HepG2 (cell line): ENCODE data around the gene ACAT2. TPM values are rescaled to one million over a fixed set of nuclear protein-coding genes. Genes with fewer than 3 reads are reported as not detected.

Experiments used
- CREB1 ChIP-seq, 2 experiments: fragments of 450-650 bp in 1 of 2; IDR thresholded peaks; 2 replicates each; pipeline ENCODE4 v1.6.1; 2016 to 2017; ENCODE audit warnings: control low read depth in 1 of 2, mild to moderate bottlenecking in 1 of 2, missing compliant biosample characterization in 1 of 2, missing genetic modification characterization in 1 of 2
- ELF3 ChIP-seq: IDR thresholded peaks from 2 replicates; pipeline ENCODE4 v1.6.1; 2016; ENCODE audit warnings: missing genetic modification reagents, missing compliant biosample characterization
- FOXM1 ChIP-seq: sonication (generic); formaldehyde crosslinking; IDR thresholded peaks from 2 replicates; pipeline ENCODE4 v1.5.0; 2020; ENCODE audit warnings: missing genetic modification reagents
- HNRNPL ChIP-seq: fragments of 200-400 bp; formaldehyde crosslinking; IDR thresholded peaks from 2 replicates; pipeline ENCODE4 v1.6.1; 2017; ENCODE audit warnings: mild to moderate bottlenecking, low read depth, low read length
- KLF6 ChIP-seq: IDR thresholded peaks from 2 replicates; pipeline ENCODE4 v1.8.0; 2016; ENCODE audit warnings: missing biosample characterization, missing genetic modification reagents
- MTF2 ChIP-seq: sonication (generic); formaldehyde crosslinking; IDR thresholded peaks from 2 replicates; pipeline ENCODE4 v1.5.0; 2020; ENCODE audit warnings: missing genetic modification reagents, borderline replicate concordance
- NFE2L1 ChIP-seq: sonication (generic); formaldehyde crosslinking; IDR thresholded peaks from 2 replicates; pipeline ENCODE4 v1.4.0; 2020; ENCODE audit warnings: missing genetic modification reagents, mild to moderate bottlenecking, borderline replicate concordance
- SRSF4 ChIP-seq: fragments of 200-400 bp; formaldehyde crosslinking; IDR thresholded peaks from one replicate; pipeline ENCODE4 v1.6.1; 2018; ENCODE audit warnings: mild to moderate bottlenecking, low read depth, low read length, moderate library complexity; ENCODE audit not compliant: poor library complexity, severe bottlenecking
- ZNF629 ChIP-seq: sonication (generic); formaldehyde crosslinking; conservative IDR thresholded peaks from 2 replicates; pipeline ENCODE4 v1.5.0; 2020; ENCODE audit warnings: missing genetic modification reagents
- polyA plus RNA-seq, 8 experiments: library from polyadenylated mRNA; depleted of rRNA in 3 of 8; stranded (reverse) in 7 of 8; unstranded in 1 of 8; fragments of >200 nt; fragmentation: Illumina TruSeq in 4 of 8; extraction: Trizol in 4 of 8; gene quantifications; 2 replicates each; pipeline versions ENCODE4 v1.2.1 to v1.2.3, GENCODE V29; 2011 to 2016; ENCODE audit warnings: low read depth in 4 of 8, missing spikeins in 1 of 8, mixed read lengths in 1 of 8; ENCODE audit not compliant: insufficient read depth in 1 of 8
- total RNA-seq, 5 experiments: library from RNA; depleted of rRNA; stranded (reverse); fragments of >200 nt; fragmentation: Illumina TruSeq; extraction: Trizol; gene quantifications; 2 replicates each; pipeline ENCODE4 v1.2.3, GENCODE V29; 2016; ENCODE audit warnings: low read depth in 1 of 5
- TF ChIP-seq, protein P1 (sequence below): sonication (generic); formaldehyde crosslinking; IDR thresholded peaks from 2 replicates; pipeline ENCODE4 v1.4.0; 2020; ENCODE audit warnings: missing genetic modification reagents
- TF ChIP-seq, protein P2 (sequence below): IDR thresholded peaks from 2 replicates; pipeline ENCODE4 v1.6.1; 2016; ENCODE audit warnings: low read depth
- TF ChIP-seq, protein P3 (sequence below): sonication (generic); formaldehyde crosslinking; IDR thresholded peaks from 2 replicates; pipeline ENCODE4 v1.5.1; 2020; ENCODE audit warnings: mild to moderate bottlenecking, missing genetic modification reagents, moderate library complexity
- TF ChIP-seq, protein P4 (sequence below): sonication (generic); formaldehyde crosslinking; IDR thresholded peaks from 2 replicates; pipeline ENCODE4 v1.8.0; 2022; ENCODE audit warnings: mild to moderate bottlenecking, missing genetic modification reagents, borderline replicate concordance

Gene ACAT2
- total and polyA plus RNA-seq, 2 of the 13 experiments (the other 11 are each of a cell fraction or from before 2014, with no cell fraction given): 121 to 534 TPM

DNA sequence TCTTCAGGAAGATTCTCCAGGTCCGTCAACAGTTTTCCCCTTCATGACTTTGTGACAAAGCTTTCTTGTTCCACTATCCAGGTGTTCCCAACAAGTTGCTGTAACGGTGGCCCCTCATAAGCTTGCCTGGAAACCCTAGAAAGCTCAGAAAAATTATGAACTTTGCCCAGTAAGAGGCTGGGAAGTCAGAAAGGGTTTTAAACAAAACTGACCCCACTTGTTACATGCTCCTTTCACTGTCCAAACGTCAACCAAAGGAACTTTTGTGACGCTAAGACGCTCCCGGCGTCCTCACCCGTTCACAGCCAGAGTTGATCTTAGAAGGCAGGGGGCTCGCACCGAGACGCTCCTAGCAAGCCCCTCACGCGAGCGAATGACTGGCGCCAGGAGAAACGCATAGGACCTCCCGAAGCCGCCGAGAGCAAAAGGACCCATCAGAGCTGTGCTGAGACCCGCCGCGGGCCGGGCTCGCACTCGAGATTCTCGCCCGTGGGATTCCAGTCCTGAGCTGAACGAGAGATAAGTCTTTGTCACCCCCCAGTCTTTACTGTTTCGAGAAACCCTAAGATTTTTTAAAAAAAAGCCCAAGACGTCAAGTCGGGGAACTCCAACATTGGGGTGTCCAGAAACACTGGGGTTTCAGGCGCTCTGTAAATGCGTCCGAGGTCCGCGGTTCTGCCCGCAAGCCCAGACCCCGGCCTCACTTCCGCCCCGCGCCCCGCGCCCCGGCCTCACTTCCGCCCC lies 544 bp upstream of the ACAT2 start (continued):
- TF ChIP-seq, protein P1, sequence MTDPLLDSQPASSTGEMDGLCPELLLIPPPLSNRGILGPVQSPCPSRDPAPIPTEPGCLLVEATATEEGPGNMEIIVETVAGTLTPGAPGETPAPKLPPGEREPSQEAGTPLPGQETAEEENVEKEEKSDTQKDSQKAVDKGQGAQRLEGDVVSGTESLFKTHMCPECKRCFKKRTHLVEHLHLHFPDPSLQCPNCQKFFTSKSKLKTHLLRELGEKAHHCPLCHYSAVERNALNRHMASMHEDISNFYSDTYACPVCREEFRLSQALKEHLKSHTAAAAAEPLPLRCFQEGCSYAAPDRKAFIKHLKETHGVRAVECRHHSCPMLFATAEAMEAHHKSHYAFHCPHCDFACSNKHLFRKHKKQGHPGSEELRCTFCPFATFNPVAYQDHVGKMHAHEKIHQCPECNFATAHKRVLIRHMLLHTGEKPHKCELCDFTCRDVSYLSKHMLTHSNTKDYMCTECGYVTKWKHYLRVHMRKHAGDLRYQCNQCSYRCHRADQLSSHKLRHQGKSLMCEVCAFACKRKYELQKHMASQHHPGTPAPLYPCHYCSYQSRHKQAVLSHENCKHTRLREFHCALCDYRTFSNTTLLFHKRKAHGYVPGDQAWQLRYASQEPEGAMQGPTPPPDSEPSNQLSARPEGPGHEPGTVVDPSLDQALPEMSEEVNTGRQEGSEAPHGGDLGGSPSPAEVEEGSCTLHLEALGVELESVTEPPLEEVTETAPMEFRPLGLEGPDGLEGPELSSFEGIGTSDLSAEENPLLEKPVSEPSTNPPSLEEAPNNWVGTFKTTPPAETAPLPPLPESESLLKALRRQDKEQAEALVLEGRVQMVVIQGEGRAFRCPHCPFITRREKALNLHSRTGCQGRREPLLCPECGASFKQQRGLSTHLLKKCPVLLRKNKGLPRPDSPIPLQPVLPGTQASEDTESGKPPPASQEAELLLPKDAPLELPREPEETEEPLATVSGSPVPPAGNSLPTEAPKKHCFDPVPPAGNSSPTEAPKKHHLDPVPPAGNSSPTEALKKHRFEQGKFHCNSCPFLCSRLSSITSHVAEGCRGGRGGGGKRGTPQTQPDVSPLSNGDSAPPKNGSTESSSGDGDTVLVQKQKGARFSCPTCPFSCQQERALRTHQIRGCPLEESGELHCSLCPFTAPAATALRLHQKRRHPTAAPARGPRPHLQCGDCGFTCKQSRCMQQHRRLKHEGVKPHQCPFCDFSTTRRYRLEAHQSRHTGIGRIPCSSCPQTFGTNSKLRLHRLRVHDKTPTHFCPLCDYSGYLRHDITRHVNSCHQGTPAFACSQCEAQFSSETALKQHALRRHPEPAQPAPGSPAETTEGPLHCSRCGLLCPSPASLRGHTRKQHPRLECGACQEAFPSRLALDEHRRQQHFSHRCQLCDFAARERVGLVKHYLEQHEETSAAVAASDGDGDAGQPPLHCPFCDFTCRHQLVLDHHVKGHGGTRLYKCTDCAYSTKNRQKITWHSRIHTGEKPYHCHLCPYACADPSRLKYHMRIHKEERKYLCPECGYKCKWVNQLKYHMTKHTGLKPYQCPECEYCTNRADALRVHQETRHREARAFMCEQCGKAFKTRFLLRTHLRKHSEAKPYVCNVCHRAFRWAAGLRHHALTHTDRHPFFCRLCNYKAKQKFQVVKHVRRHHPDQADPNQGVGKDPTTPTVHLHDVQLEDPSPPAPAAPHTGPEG: peak; percentile 76; the same call in 1 of the 2 replicates
- no peak for TF ChIP-seq CREB1 (IDR thresholded peaks at IDR 0.05)
- peak; percentile 38; the same call in 1 of the 2 replicates for TF ChIP-seq CREB1 (CRISPR knock-in tag; IDR thresholded peaks at IDR 0.05)
- TF ChIP-seq FOXM1 (CRISPR knock-in tag): no peak
- TF ChIP-seq KLF6: 0 out of 2 replicates have a peak, but pooled peaks have one; percentile 7
- TF ChIP-seq ZNF629 (CRISPR knock-in tag): no peak
- no peak for TF ChIP-seq SRSF4
- TF ChIP-seq, protein P2, sequence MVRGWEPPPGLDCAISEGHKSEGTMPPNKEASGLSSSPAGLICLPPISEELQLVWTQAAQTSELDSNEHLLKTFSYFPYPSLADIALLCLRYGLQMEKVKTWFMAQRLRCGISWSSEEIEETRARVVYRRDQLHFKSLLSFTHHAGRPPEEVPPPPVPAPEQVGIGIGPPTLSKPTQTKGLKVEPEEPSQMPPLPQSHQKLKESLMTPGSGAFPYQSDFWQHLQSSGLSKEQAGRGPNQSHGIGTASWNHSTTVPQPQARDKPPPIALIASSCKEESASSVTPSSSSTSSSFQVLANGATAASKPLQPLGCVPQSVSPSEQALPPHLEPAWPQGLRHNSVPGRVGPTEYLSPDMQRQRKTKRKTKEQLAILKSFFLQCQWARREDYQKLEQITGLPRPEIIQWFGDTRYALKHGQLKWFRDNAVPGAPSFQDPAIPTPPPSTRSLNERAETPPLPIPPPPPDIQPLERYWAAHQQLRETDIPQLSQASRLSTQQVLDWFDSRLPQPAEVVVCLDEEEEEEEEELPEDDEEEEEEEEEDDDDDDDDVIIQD (CRISPR knock-in tag): no peak
- TF ChIP-seq, protein P3, sequence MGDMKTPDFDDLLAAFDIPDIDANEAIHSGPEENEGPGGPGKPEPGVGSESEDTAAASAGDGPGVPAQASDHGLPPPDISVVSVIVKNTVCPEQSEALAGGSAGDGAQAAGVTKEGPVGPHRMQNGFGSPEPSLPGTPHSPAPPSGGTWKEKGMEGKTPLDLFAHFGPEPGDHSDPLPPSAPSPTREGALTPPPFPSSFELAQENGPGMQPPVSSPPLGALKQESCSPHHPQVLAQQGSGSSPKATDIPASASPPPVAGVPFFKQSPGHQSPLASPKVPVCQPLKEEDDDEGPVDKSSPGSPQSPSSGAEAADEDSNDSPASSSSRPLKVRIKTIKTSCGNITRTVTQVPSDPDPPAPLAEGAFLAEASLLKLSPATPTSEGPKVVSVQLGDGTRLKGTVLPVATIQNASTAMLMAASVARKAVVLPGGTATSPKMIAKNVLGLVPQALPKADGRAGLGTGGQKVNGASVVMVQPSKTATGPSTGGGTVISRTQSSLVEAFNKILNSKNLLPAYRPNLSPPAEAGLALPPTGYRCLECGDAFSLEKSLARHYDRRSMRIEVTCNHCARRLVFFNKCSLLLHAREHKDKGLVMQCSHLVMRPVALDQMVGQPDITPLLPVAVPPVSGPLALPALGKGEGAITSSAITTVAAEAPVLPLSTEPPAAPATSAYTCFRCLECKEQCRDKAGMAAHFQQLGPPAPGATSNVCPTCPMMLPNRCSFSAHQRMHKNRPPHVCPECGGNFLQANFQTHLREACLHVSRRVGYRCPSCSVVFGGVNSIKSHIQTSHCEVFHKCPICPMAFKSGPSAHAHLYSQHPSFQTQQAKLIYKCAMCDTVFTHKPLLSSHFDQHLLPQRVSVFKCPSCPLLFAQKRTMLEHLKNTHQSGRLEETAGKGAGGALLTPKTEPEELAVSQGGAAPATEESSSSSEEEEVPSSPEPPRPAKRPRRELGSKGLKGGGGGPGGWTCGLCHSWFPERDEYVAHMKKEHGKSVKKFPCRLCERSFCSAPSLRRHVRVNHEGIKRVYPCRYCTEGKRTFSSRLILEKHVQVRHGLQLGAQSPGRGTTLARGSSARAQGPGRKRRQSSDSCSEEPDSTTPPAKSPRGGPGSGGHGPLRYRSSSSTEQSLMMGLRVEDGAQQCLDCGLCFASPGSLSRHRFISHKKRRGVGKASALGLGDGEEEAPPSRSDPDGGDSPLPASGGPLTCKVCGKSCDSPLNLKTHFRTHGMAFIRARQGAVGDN (CRISPR knock-in tag): peak; percentile 3
- no peak for TF ChIP-seq HNRNPL
- peak; percentile 44; the same call in 1 of the 2 replicates for TF ChIP-seq MTF2 (CRISPR knock-in tag)
- TF ChIP-seq, protein P4, sequence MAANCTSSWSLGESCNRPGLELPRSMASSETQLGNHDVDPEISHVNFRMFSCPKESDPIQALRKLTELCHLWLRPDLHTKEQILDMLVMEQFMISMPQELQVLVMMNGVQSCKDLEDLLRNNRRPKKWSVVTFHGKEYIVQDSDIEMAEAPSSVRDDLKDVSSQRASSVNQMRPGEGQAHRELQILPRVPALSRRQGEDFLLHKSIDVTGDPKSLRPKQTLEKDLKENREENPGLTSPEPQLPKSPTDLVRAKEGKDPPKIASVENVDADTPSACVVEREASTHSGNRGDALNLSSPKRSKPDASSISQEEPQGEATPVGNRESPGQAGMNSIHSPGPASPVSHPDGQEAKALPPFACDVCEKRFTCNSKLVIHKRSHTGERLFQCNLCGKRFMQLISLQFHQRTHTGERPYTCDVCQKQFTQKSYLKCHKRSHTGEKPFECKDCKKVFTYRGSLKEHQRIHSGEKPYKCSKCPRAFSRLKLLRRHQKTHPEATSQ (CRISPR knock-in tag): no peak
- no peak for TF ChIP-seq ELF3 (CRISPR knock-in tag)
- TF ChIP-seq NFE2L1 (CRISPR knock-in tag): no peak
